Fibroblast of lung (primary cell): ENCODE measurements around the gene MDN1. TPM values are rescaled to one million over a fixed set of nuclear protein-coding genes. Genes with fewer than 3 reads are reported as not detected.

ENCODE experiments used
- DNase-seq, 2 donors: peaks; one replicate each; pipeline versions ENCODE4 v3.0.0 to v3.0.0-alpha.2; 2010; ENCODE audit warnings: low read depth in 2 of 2
- H2AFZ ChIP-seq: 2 replicates; pipeline ENCODE4 v1.5.1; 2012; ENCODE audit warnings: low read length, control low read depth, inconsistent platforms
- H3K27ac ChIP-seq: 2 replicates; pipeline ENCODE4 v1.5.1; 2011; ENCODE audit warnings: low read length, control low read depth; ENCODE audit not compliant: insufficient read depth
- H3K27me3 ChIP-seq: 2 replicates; pipeline ENCODE4 v1.5.1; 2011; ENCODE audit warnings: mild to moderate bottlenecking, low read length; ENCODE audit not compliant: control insufficient read depth, insufficient read depth
- H3K36me3 ChIP-seq: 2 replicates; pipeline ENCODE4 v1.5.1; 2011; ENCODE audit warnings: low read length; ENCODE audit not compliant: control insufficient read depth, insufficient read depth
- H3K4me1 ChIP-seq: 2 replicates; pipeline ENCODE4 v1.5.1; 2011; ENCODE audit warnings: low read length; ENCODE audit not compliant: control insufficient read depth, insufficient read depth; ENCODE audit errors: extremely low read depth
- H3K4me2 ChIP-seq: 2 replicates; pipeline ENCODE4 v1.5.1; 2011; ENCODE audit warnings: low read length, control low read depth; ENCODE audit not compliant: insufficient read depth; ENCODE audit errors: extremely low read depth
- H3K4me3 ChIP-seq, 4 experiments: fragments of 200-600 bp in 1 of 4; sonication (generic) in 1 of 4; replicated peaks in 1 of 4; 2 replicates each; pipeline ENCODE4 v1.5.1; 2011 to 2016; ENCODE audit warnings: low read length in 4 of 4, low read depth in 3 of 4, mild to moderate bottlenecking in 3 of 4, control low read depth in 2 of 4, inconsistent platforms in 1 of 4, mixed read lengths in 1 of 4; ENCODE audit not compliant: insufficient read depth in 1 of 4; ENCODE audit errors: control extremely low read depth in 1 of 4
- H3K79me2 ChIP-seq: 2 replicates; pipeline ENCODE4 v1.5.1; 2012; ENCODE audit warnings: mild to moderate bottlenecking, low read length, inconsistent platforms; ENCODE audit not compliant: control insufficient read depth, insufficient read depth
- H3K9ac ChIP-seq: 2 replicates; pipeline ENCODE4 v1.5.1; 2011; ENCODE audit warnings: mild to moderate bottlenecking, low read length, control low read depth; ENCODE audit not compliant: insufficient read depth
- H3K9me3 ChIP-seq: 2 replicates; pipeline ENCODE4 v1.5.1; 2012; ENCODE audit warnings: low read depth, low read length; ENCODE audit not compliant: control insufficient read depth, insufficient read depth
- H4K20me1 ChIP-seq: 2 replicates; pipeline ENCODE4 v1.5.1; 2011; ENCODE audit warnings: low read length; ENCODE audit not compliant: control insufficient read depth, insufficient read depth; ENCODE audit errors: extremely low read depth
- CTCF ChIP-seq, 2 donors: IDR thresholded peaks in 1 of 2; conservative IDR thresholded peaks in 1 of 2; 1 replicate in 1 of 2; 2 replicates in 1 of 2; pipeline ENCODE4 v1.5.1; 2011 to 2012; ENCODE audit warnings: low read length in 2 of 2, control low read depth in 1 of 2, inconsistent platforms in 1 of 2, low read depth in 1 of 2, mild to moderate bottlenecking in 1 of 2
- EZH2 ChIP-seq: IDR thresholded peaks from 2 replicates; pipeline ENCODE4 v1.5.1; 2012; ENCODE audit warnings: low read length, control low read depth, mild to moderate bottlenecking; ENCODE audit errors: missing control alignments
- polyA plus RNA-seq, 2 donors: library from polyadenylated mRNA; depleted of rRNA in 1 of 2; stranded (reverse) in 1 of 2; unstranded in 1 of 2; fragments of >200 nt; gene quantifications; 2 replicates each; pipeline ENCODE4 v1.2.1, GENCODE V29; 2011 to 2012; ENCODE audit warnings: missing spikeins in 1 of 2
- total RNA-seq: library from RNA; depleted of rRNA; stranded (reverse); fragments of >200 nt; gene quantifications from 2 replicates; pipeline ENCODE4 v1.2.1, GENCODE V29; 2014

Gene MDN1
- total and polyA plus RNA-seq, 2 donors (not counting 1 experiment from before 2014, with no cell fraction given): 5.9 to 23.5 TPM

GRCh38 chr6:89682991-89683390 lies 136.6 kb downstream of the MDN1 start:
- Histone ChIP-seq H3K9ac (no peak overlapping the region), H3K4me2 (no peak overlapping the region), H3K27me3 (no peaks in the 10 kb centered on the region), H3K36me3 (peaks cover 8% of the 10 kb centered on the region), H3K4me1 (no peaks in the 10 kb centered on the region), H3K9me3 (no peaks in the 10 kb centered on the region), H3K4me3 (no peak overlapping the region), H2AFZ (no peak overlapping the region), H3K79me2 (no peaks in the 10 kb centered on the region), H3K27ac (no peak overlapping the region), H4K20me1 (no peaks in the 10 kb centered on the region)
- no peak for DNase-seq
- TF ChIP-seq CTCF (conservative IDR thresholded peaks at IDR 0.05 in 1 of 2, IDR thresholded peaks at IDR 0.05 in 1 of 2; ENCODE audit: low read depth in 1 of 2, low read length in 2 of 2): no peak
- TF ChIP-seq EZH2: no peak

DNA sequence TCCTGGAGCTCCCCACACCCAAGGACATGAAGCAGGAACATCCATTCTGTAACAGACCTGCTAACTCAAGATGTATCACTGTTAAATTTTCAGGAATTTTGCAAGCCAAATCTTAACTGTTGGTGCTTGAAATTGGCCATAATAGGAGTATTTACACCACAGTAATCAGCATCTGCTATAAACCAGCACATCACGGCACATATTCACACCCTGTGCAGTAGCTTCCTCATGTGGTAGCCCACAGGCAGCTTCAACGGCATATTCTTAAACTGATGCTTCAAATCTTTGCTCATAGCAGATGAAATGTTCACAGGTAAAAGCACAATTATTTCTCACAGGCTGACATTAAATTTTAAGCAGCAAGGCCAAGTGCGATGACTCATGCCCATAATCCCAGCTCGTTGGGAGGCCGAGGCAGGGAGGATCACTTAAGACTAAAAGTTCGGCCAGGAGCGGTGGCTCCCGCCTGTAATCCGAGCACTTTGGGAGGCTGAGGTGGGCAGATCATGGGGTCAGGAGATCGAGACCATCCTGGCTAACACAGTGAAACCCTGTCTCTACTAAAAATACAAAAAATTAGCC lies 137.5 kb downstream of the MDN1 start:
- Histone ChIP-seq H3K9ac (no peak overlapping the region), H3K4me1 (no peaks in the 10 kb centered on the region), H3K27ac (no peak overlapping the region), H3K9me3 (no peaks in the 10 kb centered on the region), H2AFZ (no peak overlapping the region), H3K4me3 (no peak overlapping the region), H3K27me3 (no peaks in the 10 kb centered on the region), H3K79me2 (no peaks in the 10 kb centered on the region), H3K4me2 (no peak overlapping the region), H3K36me3 (peaks cover 8% of the 10 kb centered on the region), H4K20me1 (no peaks in the 10 kb centered on the region)
- DNase-seq: no peak
- no peak for TF ChIP-seq EZH2
- TF ChIP-seq CTCF (conservative IDR thresholded peaks at IDR 0.05 in 1 of 2, IDR thresholded peaks at IDR 0.05 in 1 of 2; ENCODE audit: low read depth in 1 of 2, low read length in 2 of 2): no peak

- H3K9ac ChIP-seq: no peak overlapping the region
- H3K27ac ChIP-seq: no peak overlapping the region
- H2AFZ ChIP-seq: no peak overlapping the region
- no peaks in the 10 kb centered on the region for H3K9me3 ChIP-seq
- TF ChIP-seq CTCF (conservative IDR thresholded peaks at IDR 0.05 in 1 of 2, IDR thresholded peaks at IDR 0.05 in 1 of 2; ENCODE audit: low read depth in 1 of 2, low read length in 2 of 2) (no peak), EZH2 (no peak)
- H3K4me2 ChIP-seq: no peak overlapping the region
- no peaks in the 10 kb centered on the region for H3K79me2 ChIP-seq
- no peak for DNase-seq
- H3K4me3 ChIP-seq: no peak overlapping the region
- H3K4me1 ChIP-seq: no peaks in the 10 kb centered on the region
- peaks cover 8% of the 10 kb centered on the region for H3K36me3 ChIP-seq
- no peaks in the 10 kb centered on the region for H4K20me1 ChIP-seq
- H3K27me3 ChIP-seq: no peaks in the 10 kb centered on the region
Measured at GRCh38 chr6:89680551-89680950, 139.0 kb downstream of the MDN1 start.
